Measurements from ENCODE around the gene A3GALT2.
"Not testable (repeated sequence)": the region's sequence is repeated elsewhere in the genome, so short reads cannot be mapped to it uniquely, and the experiment has no call there.

The A3GALT2 gene

GRCh38 chr1:33290615-33291014 lies 30.3 kb downstream of the A3GALT2 start:
- DNase-seq = not testable (repeated sequence)

GRCh38 chr1:33289858-33290154 lies 31.1 kb downstream of the A3GALT2 start:
- no peak for DNase-seq

GRCh38 chr1:33288976-33289857 lies 31.7 kb downstream of the A3GALT2 start:
- no peak for DNase-seq

- no peak for DNase-seq
These were observed 33.6 kb downstream of the A3GALT2 start for GRCh38 chr1:33287317-33287716.

GRCh38 chr1:33286451-33287185 lies 34.3 kb downstream of the A3GALT2 start:
- no peak for DNase-seq

- DNase-seq = no peak
These were observed 36.8 kb downstream of the A3GALT2 start for GRCh38 chr1:33284049-33284448.

- DNase-seq = no peak
These were observed 38.1 kb downstream of the A3GALT2 start for GRCh38 chr1:33282791-33283190.

GRCh38 chr1:33281554-33282303 lies 39.2 kb downstream of the A3GALT2 start:
- no peak for DNase-seq

- DNase-seq = no peak
These were observed 40.7 kb downstream of the A3GALT2 start for GRCh38 chr1:33280091-33280661.

GRCh38 chr1:33277488-33278084 lies 43.3 kb downstream of the A3GALT2 start:
- no peak for DNase-seq

GRCh38 chr1:33276573-33277298 lies 44.2 kb downstream of the A3GALT2 start:
- DNase-seq = no peak

GRCh38 chr1:33275706-33276572 lies 45.0 kb downstream of the A3GALT2 start:
- DNase-seq = no peak

GRCh38 chr1:33275195-33275594 lies 45.7 kb downstream of the A3GALT2 start:
- no peak for DNase-seq

- no peak for DNase-seq
These were observed 46.5 kb downstream of the A3GALT2 start for GRCh38 chr1:33274446-33274845.

GRCh38 chr1:33273961-33274371 lies 46.9 kb downstream of the A3GALT2 start:
- DNase-seq = no peak

- no peak for DNase-seq
These were observed 47.5 kb downstream of the A3GALT2 start for GRCh38 chr1:33273406-33273805.

- no peak for DNase-seq
These were observed 48.0 kb downstream of the A3GALT2 start for GRCh38 chr1:33272930-33273329.

- DNase-seq = no peak
These were observed 48.4 kb downstream of the A3GALT2 start for GRCh38 chr1:33272509-33272908.

- DNase-seq = no peak
These were observed 49.0 kb downstream of the A3GALT2 start for GRCh38 chr1:33271666-33272505.

Measured in EL (cell line).